IMR-90 (cell line): Measurements from ENCODE around the gene LHFPL6. TPM values are rescaled to one million over a fixed set of nuclear protein-coding genes. Genes with fewer than 3 reads are reported as not detected.

Source experiments
- ATAC-seq: fragments of 200-7000 bp; cut with Tn5 transposase; 2 replicates; pipeline ENCODE4 v1.9.1; 2020; ENCODE audit warnings: low read depth, mild to moderate bottlenecking, moderate library complexity
- BruUV-seq: library from RNA; stranded (reverse); fragments of 400-500 nt; replicated peaks from 2 replicates; lab custom pipeline; 2021; lab: Mats Ljungman, UMichigan
- CTCF ChIA-PET: fragments of 300-600 bp; formaldehyde crosslinking; extraction: SDS; loops from one replicate; lab custom pipeline; 2021; ENCODE audit warnings: antibody characterized with exemption; lab: Yijun Ruan, JAX
- POLR2A ChIA-PET: fragments of 300-600 bp; sonication (Branson Sonifier 250); formaldehyde crosslinking; loops from one replicate; lab custom pipeline; 2022; ENCODE audit warnings: antibody characterized with exemption; ENCODE audit not compliant: unreplicated experiment; lab: Charles Lee
- DNase-seq: peaks from one replicate; pipeline ENCODE4 v3.0.0; 2013
- H2AFZ ChIP-seq: replicated peaks from 2 replicates; pipeline ENCODE3; 2013; ENCODE audit warnings: low read length, mild to moderate bottlenecking; ENCODE audit not compliant: poor library complexity
- H2AK5ac ChIP-seq: 2 replicates; pipeline ENCODE4 v1.6.1; 2013; ENCODE audit warnings: low read depth, low read length, inconsistent platforms
- H2AK9ac ChIP-seq: replicated peaks from 2 replicates; pipeline ENCODE3; 2013; ENCODE audit warnings: mild to moderate bottlenecking, low read depth, low read length, moderate library complexity; ENCODE audit not compliant: poor library complexity
- H2BK120ac ChIP-seq: 2 replicates; pipeline ENCODE4 v1.6.1; 2013; ENCODE audit warnings: low read depth, low read length, inconsistent platforms
- H2BK15ac ChIP-seq: 3 replicates; pipeline ENCODE4 v1.6.1; 2013; ENCODE audit warnings: low read depth, low read length, inconsistent platforms
- H2BK20ac ChIP-seq: 2 replicates; pipeline ENCODE4 v1.6.1; 2013; ENCODE audit warnings: low read depth, mild to moderate bottlenecking, inconsistent platforms, low read length, moderate library complexity
- H2BK5ac ChIP-seq: 2 replicates; pipeline ENCODE4 v1.6.1; 2013; ENCODE audit warnings: mild to moderate bottlenecking, low read depth, low read length, inconsistent platforms; ENCODE audit not compliant: poor library complexity, severe bottlenecking
- H3K14ac ChIP-seq: replicated peaks from 2 replicates; pipeline ENCODE4 v1.6.1; 2013; ENCODE audit warnings: low read depth, low read length, inconsistent platforms
- H3K18ac ChIP-seq: 2 replicates; pipeline ENCODE4 v1.6.1; 2013; ENCODE audit warnings: low read depth, low read length, control low read depth
- H3K23ac ChIP-seq: 2 replicates; pipeline ENCODE4 v1.6.1; 2013; ENCODE audit warnings: low read depth, low read length, inconsistent platforms
- H3K27ac ChIP-seq: 2 replicates; pipeline ENCODE4 v1.5.1; 2013; ENCODE audit warnings: mild to moderate bottlenecking, control low read depth, low read length; ENCODE audit not compliant: insufficient read depth
- H3K27me3 ChIP-seq: 2 replicates; pipeline ENCODE4 v1.6.1; 2013; ENCODE audit warnings: low read length; ENCODE audit not compliant: control insufficient read depth, insufficient read depth
- H3K36me3 ChIP-seq: 2 replicates; pipeline ENCODE4 v1.6.1; 2013; ENCODE audit warnings: low read length, mixed read lengths; ENCODE audit not compliant: control insufficient read depth, insufficient read depth
- H3K4ac ChIP-seq: 2 replicates; pipeline ENCODE4 v1.6.1; 2013; ENCODE audit warnings: low read depth, low read length, inconsistent platforms
- H3K4me1 ChIP-seq: 2 replicates; pipeline ENCODE4 v1.6.1; 2013; ENCODE audit warnings: low read length, mixed read lengths; ENCODE audit not compliant: control insufficient read depth, insufficient read depth
- H3K4me2 ChIP-seq: 2 replicates; pipeline ENCODE4 v1.6.1; 2013; ENCODE audit warnings: low read depth, mild to moderate bottlenecking, control low read depth, low read length, moderate library complexity
- H3K4me3 ChIP-seq: 2 replicates; pipeline ENCODE4 v1.5.1; 2013; ENCODE audit warnings: low read depth, mild to moderate bottlenecking, control low read depth, low read length, moderate library complexity; ENCODE audit not compliant: insufficient read depth
- H3K56ac ChIP-seq: 2 replicates; pipeline ENCODE4 v1.6.1; 2013; ENCODE audit warnings: low read length, inconsistent platforms; ENCODE audit not compliant: insufficient read depth; ENCODE audit errors: extremely low read depth
- H3K79me1 ChIP-seq, 2 experiments: 2 replicates each; pipeline ENCODE4 v1.6.1; 2013; ENCODE audit warnings: low read length in 2 of 2, inconsistent platforms in 1 of 2, low read depth in 1 of 2
- H3K9ac ChIP-seq: 2 replicates; pipeline ENCODE4 v1.6.1; 2013; ENCODE audit warnings: low read depth, low read length, control low read depth
- H3K9me1 ChIP-seq: 2 replicates; pipeline ENCODE4 v1.6.1; 2013; ENCODE audit warnings: low read length, inconsistent platforms; ENCODE audit not compliant: insufficient read depth
- H3K9me3 ChIP-seq: 2 replicates; pipeline ENCODE4 v1.6.1; 2013; ENCODE audit warnings: low read length; ENCODE audit not compliant: control insufficient read depth, insufficient read depth
- H4K20me1 ChIP-seq: 2 replicates; pipeline ENCODE4 v1.6.1; 2013; ENCODE audit warnings: low read length, inconsistent platforms; ENCODE audit not compliant: insufficient read depth
- H4K5ac ChIP-seq: 2 replicates; pipeline ENCODE4 v1.6.1; 2013; ENCODE audit warnings: mild to moderate bottlenecking, low read depth, low read length, control low read depth
- H4K8ac ChIP-seq, 2 experiments: 2 replicates each; pipeline ENCODE4 v1.6.1; 2013; ENCODE audit warnings: low read depth in 2 of 2, low read length in 2 of 2, control low read depth in 1 of 2, inconsistent platforms in 1 of 2
- H4K91ac ChIP-seq: 2 replicates; pipeline ENCODE4 v1.6.1; 2013; ENCODE audit warnings: low read depth, low read length, inconsistent platforms; ENCODE audit not compliant: insufficient read depth
- BHLHE40 ChIP-seq: fragments of 150-350 bp; IDR thresholded peaks from 2 replicates; pipeline ENCODE4 v1.6.1; 2016; ENCODE audit warnings: mild to moderate bottlenecking, low read depth, low read length
- MAZ ChIP-seq: IDR thresholded peaks from 2 replicates; pipeline ENCODE4 v1.6.1; 2012; ENCODE audit warnings: low read depth, mild to moderate bottlenecking, low read length, improper control_type of control experiment, moderate library complexity, borderline replicate concordance
- NFE2L2 ChIP-seq: fragments of 150-350 bp; IDR thresholded peaks from 2 replicates; pipeline ENCODE4 v1.6.1; 2016; ENCODE audit warnings: low read depth, mild to moderate bottlenecking, low read length
- dilution Hi-C: fragments of 300-500 bp; cut with HindIII; formaldehyde crosslinking; loops from one replicate; pipeline ENCODE4 v1.14.3; 2018; ENCODE audit warnings: low sequenced_read_pairs; ENCODE audit not compliant: unreplicated experiment
- in situ Hi-C: fragments of 300-500 bp; cut with MboI; formaldehyde crosslinking; loops from 3 replicates; pipeline ENCODE4 v1.14.3; 2019; ENCODE audit warnings: low sequenced_read_pairs, inconsistent platforms, mixed read lengths
- intact Hi-C: fragments of 100-400 bp; cut with micrococcal nuclease; formaldehyde crosslinking; loops from 2 replicates; pipeline ENCODE4 v1.10.0; 2022
- polyA plus RNA-seq, 3 experiments: library from polyadenylated mRNA; depleted of rRNA; stranded (reverse); fragments of >200 nt; gene quantifications; 2 replicates each; pipeline ENCODE4 v1.2.3, GENCODE V29; 2012; ENCODE audit warnings: low replicate concordance in 1 of 3
- total RNA-seq: library from RNA; depleted of rRNA; stranded (reverse); fragments of >200 nt; gene quantifications from 2 replicates; pipeline ENCODE4 v1.2.3, GENCODE V29; 2012

The LHFPL6 gene
- total and polyA plus RNA-seq, 2 of the 4 experiments (the other 2 are of a cell fraction), result 24.7 to 36.1 TPM

- Histone ChIP-seq H3K4me3 (no peak overlapping the region), H3K9ac (no peak overlapping the region), H3K14ac (no peak overlapping the region), H3K4ac (no peak overlapping the region), H4K5ac (no peak overlapping the region), H3K79me1 (peaks cover 0 to 10% of the 10 kb centered on the region in 2 experiments; a peak in 2 of 4 replicates), H2BK5ac (no peak overlapping the region), H2BK15ac (no peak overlapping the region), H3K36me3 (no peaks in the 10 kb centered on the region), H2AK5ac (no peak overlapping the region), H2BK20ac (no peak overlapping the region), H3K9me1 (no peaks in the 10 kb centered on the region), H2AFZ (no peak overlapping the region), H3K27me3 (no peaks in the 10 kb centered on the region), H4K20me1 (no peaks in the 10 kb centered on the region), H3K27ac (no peak overlapping the region), H3K4me2 (no peak overlapping the region), H4K8ac (no peak overlapping the region), H3K18ac (no peak overlapping the region), H2AK9ac (no peak overlapping the region), H3K4me1 (no peaks in the 10 kb centered on the region; the same call in 1 of the 2 replicates), H4K91ac (no peak overlapping the region), H3K9me3 (no peaks in the 10 kb centered on the region), H3K56ac (no peak overlapping the region), H2BK120ac (no peak overlapping the region), H3K23ac (no peak overlapping the region; the same call in 1 of the 2 replicates)
- no peak for DNase-seq
- ATAC-seq, result no peak
- dilution Hi-C loops (no loop called here), intact Hi-C loops (loop anchor here (10.0 kb wide), 1 partner anchor 384 kb away; the partner anchor contains the start of genes NHLRC3 and PROSER1), in situ Hi-C loops (loop anchor here (10.0 kb wide), 1 partner anchor 186 kb away; the partner anchor contains the start of gene LHFPL6)
- TF ChIP-seq NFE2L2, result no peak
- TF ChIP-seq MAZ, result no peak
- no peak for TF ChIP-seq BHLHE40
- CTCF ChIA-PET, result interaction anchor here (0.5 to 1.0 kb wide), 5 partner anchors 14 to 274 kb away, joined by 3 to 6 read pairs (median 3); no protein-coding TSS in a partner anchor
- BruUV-seq, result no TSS peak
- POLR2A ChIA-PET, result interaction anchor here (0.5 kb wide), 1 partner anchor 1364 kb away, joined by 3 read pairs; no protein-coding TSS in a partner anchor
These were observed 183.9 kb downstream of the LHFPL6 start for GRCh38 chr13:39419068-39419467.
